Fibroblast of mammary gland (primary cell): ENCODE data around the gene ILKAP.

Experiments used
- DNase-seq: peaks from one replicate; pipeline ENCODE4 v3.0.0-alpha.2; 2010; ENCODE audit warnings: low read depth
- H3K4me3 ChIP-seq: 2 replicates; pipeline ENCODE4 v1.5.1; 2011; ENCODE audit warnings: low read depth, mild to moderate bottlenecking, low read length, moderate library complexity; ENCODE audit not compliant: control insufficient read depth
- CTCF ChIP-seq: conservative IDR thresholded peaks from 2 replicates; pipeline ENCODE4 v1.5.1; 2011; ENCODE audit warnings: low read depth, low read length, inconsistent platforms; ENCODE audit not compliant: control insufficient read depth, insufficient read depth

Gene ILKAP

GRCh38 chr2:238235856-238236255 lies 32.4 kb upstream of the ILKAP start:
- no peak for TF ChIP-seq CTCF

GRCh38 chr2:238235331-238235732 lies 31.8 kb upstream of the ILKAP start:
- peak; percentile 34 for DNase-seq
- no peak for TF ChIP-seq CTCF
- H3K4me3 ChIP-seq = no peak overlapping the region

More at GRCh38 chr2:238235856-238236255, 32.4 kb upstream of the ILKAP start:
- no peak for DNase-seq
- H3K4me3 ChIP-seq = no peak overlapping the region

GRCh38 chr2:238233625-238234024 lies 30.1 kb upstream of the ILKAP start:
- no peak for TF ChIP-seq CTCF
- H3K4me3 ChIP-seq = no peak overlapping the region
- no peak for DNase-seq

GRCh38 chr2:238231809-238232208 lies 28.3 kb upstream of the ILKAP start:
- no peak for TF ChIP-seq CTCF
- DNase-seq = no peak
- H3K4me3 ChIP-seq = no peak overlapping the region

GRCh38 chr2:238231251-238231793 lies 27.8 kb upstream of the ILKAP start:
- peak; percentile 70 for DNase-seq
- peak overlapping the region; percentile 29 for H3K4me3 ChIP-seq
- no peak for TF ChIP-seq CTCF

- no peak overlapping the region for H3K4me3 ChIP-seq
- TF ChIP-seq CTCF = no peak
- no peak for DNase-seq
Observed at GRCh38 chr2:238230699-238231098, 27.2 kb upstream of the ILKAP start.

GRCh38 chr2:238228700-238229099 lies 25.2 kb upstream of the ILKAP start:
- no peak for TF ChIP-seq CTCF
- H3K4me3 ChIP-seq = no peak overlapping the region
- DNase-seq = no peak
